GM12865 (cell line): ENCODE data around the gene NFKBIZ.

Source experiments
- DNase-seq: peaks from one replicate; pipeline ENCODE4 v3.0.0; 2010; ENCODE audit warnings: low read depth
- H3K4me3 ChIP-seq: 2 replicates; pipeline ENCODE4 v1.5.1; 2011; ENCODE audit warnings: mild to moderate bottlenecking, low read depth, low read length, control low read depth
- TF ChIP-seq, protein P1 (sequence below): IDR thresholded peaks from 2 replicates; pipeline ENCODE4 v1.5.1; 2011; ENCODE audit warnings: low read length, control low read depth, low read depth, inconsistent platforms; ENCODE audit not compliant: insufficient read depth; ENCODE audit errors: missing control alignments

Gene NFKBIZ

DNA sequence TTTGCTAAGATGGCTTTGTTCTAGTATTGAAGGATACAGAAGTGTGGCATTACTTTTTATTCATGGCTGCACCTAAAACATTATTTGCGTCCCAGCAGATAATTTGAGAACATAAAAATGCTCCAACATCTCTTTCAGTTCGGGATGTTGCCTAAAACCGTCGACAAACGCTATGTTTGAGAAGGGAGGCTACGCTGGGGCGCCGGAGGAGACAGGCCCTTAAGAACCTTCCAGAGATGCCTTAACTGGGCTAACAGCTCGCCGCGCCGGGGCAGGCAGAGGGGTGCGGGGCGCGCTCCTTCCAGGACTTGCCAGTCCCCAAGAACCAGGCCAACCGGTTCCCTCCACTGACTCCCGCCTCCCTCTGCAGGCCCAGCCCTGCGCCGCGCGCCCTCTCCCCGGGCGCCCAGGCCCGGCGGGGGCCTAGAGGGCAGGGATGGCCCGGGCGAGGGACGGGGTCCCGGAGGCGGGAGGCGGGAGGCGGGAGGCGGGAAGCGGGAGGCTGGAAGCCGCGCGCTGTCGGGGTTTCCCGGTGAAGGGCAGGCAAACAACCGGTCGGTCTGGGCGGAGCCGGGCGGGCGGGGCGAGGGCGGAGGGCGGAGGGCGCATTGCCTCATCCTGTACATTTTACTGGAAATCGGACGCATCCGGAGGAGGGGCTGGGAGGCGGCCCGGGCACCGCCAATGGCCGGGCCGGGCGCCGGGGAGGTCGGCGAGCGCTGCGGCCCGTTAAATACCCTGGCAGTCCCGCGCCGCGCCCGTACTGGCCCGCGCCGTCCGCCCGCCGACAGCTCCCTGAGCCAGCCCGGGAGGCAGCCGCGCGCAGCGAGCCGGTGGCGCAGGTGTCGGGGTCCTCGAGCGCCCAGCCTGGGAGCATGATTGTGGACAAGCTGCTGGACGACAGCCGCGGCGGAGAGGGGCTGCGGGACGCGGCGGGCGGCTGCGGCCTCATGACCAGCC lies at the start of gene NFKBIZ:
Gene NFKBIZ (plus strand): TSS at position 761 of the 960 bp plus-strand sequence. CDS start 115 bp downstream, at position 876.
- TF ChIP-seq, protein P1, sequence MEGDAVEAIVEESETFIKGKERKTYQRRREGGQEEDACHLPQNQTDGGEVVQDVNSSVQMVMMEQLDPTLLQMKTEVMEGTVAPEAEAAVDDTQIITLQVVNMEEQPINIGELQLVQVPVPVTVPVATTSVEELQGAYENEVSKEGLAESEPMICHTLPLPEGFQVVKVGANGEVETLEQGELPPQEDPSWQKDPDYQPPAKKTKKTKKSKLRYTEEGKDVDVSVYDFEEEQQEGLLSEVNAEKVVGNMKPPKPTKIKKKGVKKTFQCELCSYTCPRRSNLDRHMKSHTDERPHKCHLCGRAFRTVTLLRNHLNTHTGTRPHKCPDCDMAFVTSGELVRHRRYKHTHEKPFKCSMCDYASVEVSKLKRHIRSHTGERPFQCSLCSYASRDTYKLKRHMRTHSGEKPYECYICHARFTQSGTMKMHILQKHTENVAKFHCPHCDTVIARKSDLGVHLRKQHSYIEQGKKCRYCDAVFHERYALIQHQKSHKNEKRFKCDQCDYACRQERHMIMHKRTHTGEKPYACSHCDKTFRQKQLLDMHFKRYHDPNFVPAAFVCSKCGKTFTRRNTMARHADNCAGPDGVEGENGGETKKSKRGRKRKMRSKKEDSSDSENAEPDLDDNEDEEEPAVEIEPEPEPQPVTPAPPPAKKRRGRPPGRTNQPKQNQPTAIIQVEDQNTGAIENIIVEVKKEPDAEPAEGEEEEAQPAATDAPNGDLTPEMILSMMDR = no peak
- DNase-seq = peak; percentile 94
- H3K4me3 ChIP-seq = peak within 1 kb of the TSS; percentile 91

GRCh38 chr3:101801174-101801573 lies 48.1 kb upstream of the NFKBIZ start:
- DNase-seq = no peak
- TF ChIP-seq, protein P1 = no peak
- H3K4me3 ChIP-seq = no peak overlapping the region

GRCh38 chr3:101802179-101802578 lies 47.1 kb upstream of the NFKBIZ start:
- no peak for DNase-seq
- TF ChIP-seq, protein P1 = no peak
- no peak overlapping the region for H3K4me3 ChIP-seq

- TF ChIP-seq, protein P1 = peak; percentile 78
- peak; percentile 85 for DNase-seq
- no peak overlapping the region for H3K4me3 ChIP-seq
These were observed 46.0 kb upstream of the NFKBIZ start for GRCh38 chr3:101803173-101803782.

GRCh38 chr3:101803939-101804338 lies 45.4 kb upstream of the NFKBIZ start:
- TF ChIP-seq, protein P1 = no peak
- no peak for DNase-seq
- no peak overlapping the region for H3K4me3 ChIP-seq

DNA sequence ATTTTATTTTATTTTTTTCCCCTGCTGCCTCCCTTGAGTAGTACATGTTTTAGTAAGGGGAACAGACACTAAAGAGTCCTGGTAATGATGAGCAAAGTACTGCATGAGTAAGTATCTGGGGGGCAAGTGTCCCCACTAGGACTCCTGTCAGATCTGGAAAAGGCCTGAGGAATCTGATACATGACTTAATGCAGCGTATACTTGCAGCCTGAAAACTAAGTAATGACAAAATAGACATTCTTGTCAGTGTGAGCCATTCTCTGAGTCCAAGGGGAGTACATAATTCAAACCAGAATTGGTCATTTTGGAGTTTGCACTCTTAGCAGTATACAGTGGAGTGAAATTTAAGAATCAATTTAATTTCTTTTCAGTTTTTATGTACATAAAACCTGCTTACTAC lies 42.8 kb upstream of the NFKBIZ start:
- TF ChIP-seq, protein P1 = no peak
- H3K4me3 ChIP-seq = no peak overlapping the region
- no peak for DNase-seq
